Hematopoietic multipotent progenitor cell treated with erythropoietin and hydrocortisone succinate and interleukin-3 and kit ligand, for 6 days (in vitro differentiated cells): Measurements from ENCODE around the gene BICDL2.

Experiments used
- DNase-seq: peaks from one replicate; pipeline ENCODE4 v3.0.0-alpha.2; 2015

Gene BICDL2

DNA sequence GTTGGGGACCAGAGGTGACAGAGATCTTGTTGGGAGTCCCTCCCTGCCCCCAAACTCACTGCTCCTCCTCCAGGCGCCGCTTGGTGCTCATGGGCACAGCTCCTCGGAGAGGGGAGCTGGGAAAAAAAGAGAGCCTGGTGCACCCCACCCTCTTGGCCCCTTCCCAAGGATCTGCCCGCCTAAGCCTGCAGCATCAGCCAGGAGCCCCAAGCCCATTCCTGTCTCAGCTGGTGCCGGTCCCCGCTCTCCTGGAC, 13.4 kb downstream of the BICDL2 start:
- peak; percentile 78 for DNase-seq

DNA sequence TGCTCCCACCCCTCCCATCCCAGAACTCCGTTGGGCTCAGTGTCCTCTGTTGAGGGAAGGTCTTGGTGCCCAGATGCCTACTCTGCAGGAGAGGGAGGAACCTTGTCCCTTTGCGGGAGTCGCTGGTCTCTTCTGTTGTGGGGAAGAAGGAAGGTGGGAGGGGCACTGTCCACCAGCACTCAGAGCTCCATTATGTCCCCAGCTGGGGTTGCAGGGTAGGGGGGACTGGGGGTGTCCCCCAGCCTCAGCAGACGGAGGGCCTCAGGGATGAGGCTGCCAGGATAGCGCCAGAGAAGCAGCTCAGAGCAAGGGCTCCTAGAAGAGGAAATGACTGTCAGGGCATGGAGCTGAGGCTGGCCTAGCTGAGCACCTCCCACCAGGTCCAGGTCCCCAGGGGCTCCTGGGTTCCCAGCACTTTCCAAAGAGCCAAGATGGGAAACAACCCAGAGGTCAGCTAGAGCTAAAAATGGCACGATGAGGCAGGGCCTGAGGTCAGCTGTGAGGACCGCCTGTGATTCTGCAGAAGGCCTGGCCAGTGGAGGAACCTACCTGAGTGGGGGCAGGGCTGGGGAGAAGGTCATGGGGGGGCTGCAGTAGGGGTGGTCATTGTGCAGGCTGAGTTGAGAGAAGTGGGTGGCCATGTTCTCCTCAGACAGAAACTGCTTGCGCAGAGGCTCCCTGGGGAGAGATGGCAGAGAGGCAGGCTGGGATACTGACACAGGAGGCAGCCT, 13.9 kb downstream of the BICDL2 start:
- no peak for DNase-seq

DNA sequence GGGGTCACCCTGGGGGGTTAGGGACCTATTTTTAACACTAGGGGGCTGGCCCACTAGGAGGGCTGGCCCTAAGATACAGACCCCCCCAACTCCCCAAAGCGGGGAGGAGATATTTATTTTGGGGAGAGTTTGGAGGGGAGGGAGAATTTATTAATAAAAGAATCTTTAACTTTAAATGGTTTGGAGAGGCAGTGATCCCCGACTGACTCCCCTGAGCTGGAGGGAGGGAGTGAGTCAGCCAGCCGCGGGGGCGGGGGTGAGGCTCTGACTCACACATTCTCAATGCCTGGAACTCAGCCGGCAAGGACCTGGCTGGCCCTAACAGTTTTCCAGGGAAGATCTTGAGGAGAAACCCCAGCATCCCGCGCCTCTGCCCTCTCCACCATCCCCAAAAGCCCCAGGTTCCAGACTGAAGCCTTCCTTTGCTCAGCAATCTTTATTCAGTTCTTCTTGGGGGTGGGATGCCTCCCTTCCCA, 14.5 kb downstream of the BICDL2 start:
- DNase-seq: peak; percentile 86

DNA sequence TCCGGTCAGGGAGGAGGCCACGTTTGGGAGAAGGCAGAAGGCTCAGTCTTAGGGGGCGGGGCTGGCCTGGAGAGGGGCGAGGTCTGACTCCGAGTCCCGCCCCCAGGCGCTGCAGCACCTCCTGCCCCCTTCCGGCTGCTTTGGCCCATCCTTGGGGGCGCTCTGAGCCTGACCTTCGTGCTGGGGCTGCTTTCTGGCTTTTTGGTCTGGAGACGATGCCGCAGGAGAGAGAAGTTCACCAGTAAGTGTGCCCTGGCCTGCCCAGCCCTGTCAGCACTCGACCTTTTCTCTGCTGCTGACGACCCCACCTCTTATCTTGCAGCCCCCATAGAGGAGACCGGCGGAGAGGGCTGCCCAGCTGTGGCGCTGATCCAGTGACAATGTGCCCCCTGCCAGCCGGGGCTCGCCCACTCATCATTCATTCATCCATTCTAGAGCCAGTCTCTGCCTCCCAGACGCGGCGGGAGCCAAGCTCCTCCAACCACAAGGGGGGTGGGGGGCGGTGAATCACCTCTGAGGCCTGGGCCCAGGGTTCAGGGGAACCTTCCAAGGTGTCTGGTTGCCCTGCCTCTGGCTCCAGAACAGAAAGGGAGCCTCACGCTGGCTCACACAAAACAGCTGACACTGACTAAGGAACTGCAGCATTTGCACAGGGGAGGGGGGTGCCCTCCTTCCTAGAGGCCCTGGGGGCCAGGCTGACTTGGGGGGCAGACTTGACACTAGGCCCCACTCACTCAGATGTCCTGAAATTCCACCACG, 15.1 kb downstream of the BICDL2 start:
- DNase-seq: peak; percentile 93

DNA sequence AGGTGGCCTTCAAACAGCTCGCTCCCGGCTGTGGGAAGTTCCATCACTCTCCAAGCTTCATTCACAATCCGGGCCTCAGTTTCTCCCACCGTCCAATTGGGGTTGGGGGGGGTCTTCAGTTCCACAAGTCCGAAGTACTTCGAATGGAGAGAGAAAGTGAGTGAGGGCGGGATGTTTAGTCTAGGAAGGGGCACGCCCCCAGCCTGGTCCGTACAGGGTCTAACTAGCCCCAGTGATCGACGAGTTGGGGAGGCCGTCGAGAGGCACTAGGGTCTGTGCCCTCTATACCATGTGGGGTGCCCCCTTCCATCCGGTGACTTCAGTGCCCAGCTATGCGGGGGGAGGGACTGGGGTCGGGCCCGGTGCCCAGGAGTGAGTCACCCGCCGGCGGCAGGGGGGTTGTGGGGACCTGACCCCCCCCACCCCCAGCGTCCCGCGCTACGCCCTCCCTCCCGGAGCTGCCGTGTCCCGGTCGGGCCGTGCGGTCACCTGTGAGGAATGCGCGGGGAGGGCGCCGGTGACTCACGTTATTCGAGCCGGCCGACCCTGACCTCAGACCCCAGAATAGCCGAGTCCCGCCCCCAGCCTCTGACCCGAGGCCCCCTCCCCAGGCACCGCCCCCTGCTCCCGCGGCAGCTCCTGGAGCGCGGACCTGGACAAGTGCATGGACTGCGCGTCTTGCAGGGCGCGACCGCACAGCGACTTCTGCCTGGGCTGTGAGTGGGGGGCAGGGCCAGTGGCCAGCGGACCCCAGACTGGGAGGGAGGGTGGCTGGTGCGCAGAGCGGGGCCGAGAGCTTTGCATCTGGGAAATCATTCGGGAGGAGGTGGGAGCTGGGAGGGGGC, 15.9 kb downstream of the BICDL2 start:
- DNase-seq: peak; percentile 61

DNA sequence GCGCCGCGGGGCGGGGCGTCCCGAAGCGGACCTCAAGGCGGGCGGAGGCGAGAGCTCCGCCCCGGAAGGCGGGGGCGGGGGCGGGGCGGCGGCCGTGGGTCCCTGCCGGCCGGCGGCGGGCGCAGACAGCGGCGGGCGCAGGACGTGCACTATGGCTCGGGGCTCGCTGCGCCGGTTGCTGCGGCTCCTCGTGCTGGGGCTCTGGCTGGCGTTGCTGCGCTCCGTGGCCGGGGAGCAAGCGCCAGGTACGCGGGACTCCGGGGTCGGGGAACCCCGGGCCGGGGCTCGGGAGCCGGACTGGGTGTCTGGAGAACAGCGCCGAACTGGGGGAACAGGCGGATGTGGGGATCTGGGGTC, 16.5 kb downstream of the BICDL2 start, which contains the start of gene TNFRSF12A:
Gene TNFRSF12A, plus strand, starts transcription at position 122 of the 357 bp plus-strand sequence. Its CDS starts 30 bp downstream, at position 152.
- DNase-seq: peak; percentile 90

DNA sequence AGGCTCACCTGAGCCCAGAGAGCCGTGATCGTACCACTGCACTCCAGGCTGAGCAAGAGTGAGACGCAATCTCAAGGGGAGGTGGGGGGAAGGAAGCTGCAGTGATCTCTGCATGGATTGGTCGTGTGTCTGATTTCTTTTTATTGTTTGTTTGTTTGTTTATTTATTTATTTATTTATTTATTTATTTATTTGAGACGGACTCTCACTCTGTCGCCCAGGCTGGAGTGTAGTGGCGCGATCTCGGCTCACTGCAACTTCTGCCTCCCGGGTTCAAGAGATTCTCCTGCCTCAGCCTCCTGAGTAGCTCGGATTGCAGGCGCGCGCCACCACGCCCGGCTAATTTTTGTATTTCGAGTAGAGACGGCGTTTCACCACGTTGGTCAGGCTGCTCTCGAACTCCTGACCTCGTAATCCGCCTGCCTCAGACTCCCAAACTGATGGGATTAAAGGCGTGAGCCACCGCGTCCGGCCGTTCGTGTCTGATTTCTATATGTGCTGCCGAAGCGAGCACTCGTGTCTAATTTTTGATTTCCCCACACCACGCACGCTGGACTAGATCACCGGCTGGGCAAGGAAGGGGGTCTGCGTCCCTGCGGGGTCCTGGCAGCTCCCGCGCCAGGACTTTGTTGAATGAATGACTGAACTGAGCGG, 17.0 kb downstream of the BICDL2 start:
- no peak for DNase-seq

DNA sequence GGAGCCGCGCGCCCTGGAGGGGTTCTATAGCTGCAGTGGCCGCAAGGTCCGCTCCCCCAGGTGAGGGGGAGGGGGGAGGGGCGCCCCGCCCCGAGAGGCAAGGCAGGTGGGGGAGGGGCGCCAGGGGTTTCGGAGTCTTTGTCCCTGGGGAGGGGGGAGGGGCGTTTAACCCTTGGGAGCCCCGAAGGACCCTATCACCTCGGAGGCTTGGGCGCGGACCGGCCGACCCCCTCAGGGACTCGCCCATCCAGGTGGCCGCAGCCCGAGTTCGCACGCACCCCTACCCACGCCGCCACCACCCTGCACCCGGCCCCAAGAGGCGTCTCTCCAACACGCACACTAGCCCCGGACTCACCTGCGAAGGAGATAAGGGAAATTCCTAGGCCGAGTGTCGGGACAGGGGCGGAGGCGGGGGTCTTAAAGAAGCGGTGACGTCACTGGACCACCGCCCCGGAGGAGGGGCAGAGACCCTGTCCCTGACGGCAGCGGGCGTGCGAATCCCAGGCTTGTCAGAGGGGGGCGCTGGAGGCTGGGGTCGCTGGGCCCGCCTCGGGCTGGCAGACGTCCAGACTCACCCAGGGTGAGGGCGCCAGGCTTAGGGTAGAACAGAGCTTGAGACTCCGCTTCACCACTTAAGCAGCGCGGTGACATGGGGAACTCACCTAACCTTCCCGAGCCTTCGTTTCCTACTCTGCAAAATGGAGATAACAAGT, 18.8 kb downstream of the BICDL2 start, which contains the start of gene CLDN6:
Gene CLDN6, minus strand, starts transcription at position 390 of the 713 bp plus-strand sequence. CDS start 2,162 bp downstream, outside the sequence.
- peak; percentile 76 for DNase-seq

DNA sequence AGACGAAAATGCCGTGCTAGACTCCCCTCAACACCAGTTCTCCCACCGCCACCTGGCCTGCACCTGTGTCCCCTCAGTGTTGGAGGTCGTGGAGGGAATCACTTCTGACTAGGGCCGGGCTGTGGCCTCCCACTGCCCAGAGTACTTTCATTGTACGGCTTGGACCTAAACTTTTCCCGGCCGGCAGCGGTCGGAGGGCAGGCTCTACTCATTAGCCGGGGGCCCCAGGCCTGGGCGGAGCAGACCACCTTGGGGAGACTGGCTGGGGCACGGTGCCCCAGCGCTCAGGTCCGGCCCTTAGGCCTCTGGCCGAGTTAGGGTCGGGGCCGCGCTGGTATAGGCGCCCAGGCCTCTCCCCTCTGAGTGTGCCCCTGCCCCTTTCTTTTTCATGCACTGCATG, 19.4 kb downstream of the BICDL2 start:
- DNase-seq: no peak

DNA sequence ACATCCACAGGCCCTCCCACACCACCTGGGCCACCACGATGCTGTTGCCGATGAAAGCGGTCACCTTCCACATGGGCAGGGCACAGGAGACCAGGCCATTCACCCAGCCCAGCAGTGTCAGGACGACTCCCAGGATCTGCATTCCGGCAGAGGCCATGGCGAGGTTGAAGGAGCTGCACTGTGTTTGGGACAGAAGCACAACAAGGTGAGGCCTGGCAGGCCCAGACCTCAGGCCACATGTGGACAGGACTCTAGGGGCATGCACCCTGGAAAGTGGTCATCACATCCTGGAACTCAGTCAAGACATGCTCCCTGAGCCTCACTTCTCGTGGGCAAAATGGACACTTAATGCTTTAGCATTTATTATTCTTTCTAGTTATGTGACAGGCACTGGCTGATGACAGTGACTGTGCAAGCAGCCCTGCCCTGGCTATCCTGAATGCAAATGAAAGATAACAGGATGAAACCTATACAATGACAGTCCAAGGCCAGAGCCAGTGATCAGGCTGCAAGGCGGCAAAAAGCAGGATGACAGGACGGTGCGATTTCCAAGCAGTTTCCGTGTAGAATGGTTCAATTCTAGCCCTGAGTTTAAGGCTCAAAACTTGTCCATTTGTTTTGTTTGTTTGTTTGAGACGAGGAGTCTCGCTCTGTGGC, 20.8 kb downstream of the BICDL2 start:
- peak; percentile 75 for DNase-seq

DNA sequence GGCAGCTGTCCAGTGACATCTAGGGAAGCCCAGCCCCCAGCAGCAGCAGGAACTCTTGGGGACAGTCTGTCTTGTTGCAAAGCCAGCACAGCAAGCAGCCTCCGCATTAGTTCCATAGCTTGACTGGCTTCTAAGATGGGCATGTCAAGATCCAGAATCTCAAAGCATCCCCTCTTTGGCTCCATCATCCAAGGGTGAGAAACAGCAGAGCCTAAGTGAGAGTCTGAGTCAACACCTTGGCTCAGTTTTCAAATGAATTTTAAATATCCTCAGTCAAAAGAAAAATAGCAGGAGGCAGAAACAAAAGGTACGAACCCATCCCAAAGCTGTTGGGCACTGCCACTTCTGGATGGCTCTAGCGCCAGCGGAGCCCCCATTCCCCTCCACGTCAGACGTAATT, 21.8 kb downstream of the BICDL2 start:
- no peak for DNase-seq

DNA sequence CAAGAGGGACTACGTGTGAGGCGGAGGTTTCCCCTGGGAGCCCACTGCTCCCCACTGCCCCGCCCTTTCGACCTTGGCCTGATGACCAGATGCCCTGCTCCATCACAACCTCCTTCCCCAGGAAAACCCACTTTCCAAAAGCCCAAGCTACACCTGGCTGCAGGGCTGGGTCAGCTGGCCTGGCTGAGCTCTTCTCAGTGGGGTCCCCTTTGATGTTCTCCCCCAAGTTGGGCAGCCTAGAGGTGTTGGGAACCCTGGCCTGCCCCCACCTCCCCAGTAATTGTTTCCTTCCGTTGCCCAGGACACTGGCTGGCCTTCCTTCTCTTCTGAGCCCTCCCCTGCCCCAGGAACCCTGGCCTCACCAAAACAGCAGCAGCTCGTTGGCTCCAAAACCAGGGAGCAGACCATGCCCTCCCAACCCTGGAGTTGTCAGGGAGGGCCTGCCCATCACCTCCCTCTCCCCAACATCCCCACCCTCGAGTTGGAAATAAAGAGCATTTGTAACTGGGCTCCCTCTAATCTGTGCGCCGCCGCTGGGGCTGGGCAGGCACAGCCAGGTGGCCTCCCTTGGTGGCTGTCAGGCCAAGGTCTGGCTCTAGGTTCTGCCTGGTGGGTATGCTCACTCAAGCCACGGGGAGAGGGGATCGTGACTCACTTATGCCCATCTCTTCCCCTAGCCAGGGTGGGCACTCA, 22.6 kb downstream of the BICDL2 start:
- DNase-seq: no peak

DNA sequence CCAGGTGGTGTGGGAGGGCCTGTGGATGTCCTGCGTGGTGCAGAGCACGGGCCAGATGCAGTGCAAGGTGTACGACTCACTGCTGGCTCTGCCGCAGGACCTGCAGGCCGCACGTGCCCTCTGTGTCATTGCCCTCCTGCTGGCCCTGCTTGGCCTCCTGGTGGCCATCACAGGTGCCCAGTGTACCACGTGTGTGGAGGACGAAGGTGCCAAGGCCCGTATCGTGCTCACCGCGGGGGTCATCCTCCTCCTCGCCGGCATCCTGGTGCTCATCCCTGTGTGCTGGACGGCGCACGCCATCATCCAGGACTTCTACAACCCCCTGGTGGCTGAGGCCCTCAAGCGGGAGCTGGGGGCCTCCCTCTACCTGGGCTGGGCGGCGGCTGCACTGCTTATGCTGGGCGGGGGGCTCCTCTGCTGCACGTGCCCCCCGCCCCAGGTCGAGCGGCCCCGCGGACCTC, 23.2 kb downstream of the BICDL2 start:
- DNase-seq: no peak

DNA sequence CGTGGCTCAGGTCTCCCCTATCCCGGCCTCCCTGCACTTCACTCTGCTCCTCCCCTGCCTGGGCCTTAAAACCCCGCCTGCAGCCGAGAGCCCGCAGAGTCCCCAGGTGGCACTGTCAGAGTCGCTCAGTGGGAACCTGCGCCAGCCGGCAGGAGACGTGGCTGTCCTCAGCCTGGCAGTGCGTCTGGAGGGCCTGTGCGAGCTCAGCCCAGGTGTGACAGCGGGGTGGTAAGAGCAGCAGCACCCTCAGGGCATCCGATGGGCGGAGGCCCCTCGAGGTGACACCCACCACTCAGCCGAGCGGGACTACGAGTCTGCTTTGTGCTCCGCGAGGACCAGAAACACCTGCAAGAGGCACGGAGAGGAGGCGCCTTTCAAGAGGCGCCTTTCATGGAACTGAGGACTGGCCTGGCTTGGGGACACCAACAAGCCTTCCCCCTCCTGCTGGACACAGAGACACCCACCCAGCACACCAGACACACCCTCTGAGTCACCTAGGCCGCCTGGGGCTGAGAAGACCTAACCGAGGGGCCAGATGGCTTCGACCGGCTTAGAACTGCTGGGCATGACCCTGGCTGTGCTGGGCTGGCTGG, 23.8 kb downstream of the BICDL2 start, which contains the start of gene CLDN9:
Gene CLDN9, plus strand, starts transcription at position 96 of the 593 bp plus-strand sequence. Its CDS starts 440 bp downstream, at position 536.
- DNase-seq: no peak

DNA sequence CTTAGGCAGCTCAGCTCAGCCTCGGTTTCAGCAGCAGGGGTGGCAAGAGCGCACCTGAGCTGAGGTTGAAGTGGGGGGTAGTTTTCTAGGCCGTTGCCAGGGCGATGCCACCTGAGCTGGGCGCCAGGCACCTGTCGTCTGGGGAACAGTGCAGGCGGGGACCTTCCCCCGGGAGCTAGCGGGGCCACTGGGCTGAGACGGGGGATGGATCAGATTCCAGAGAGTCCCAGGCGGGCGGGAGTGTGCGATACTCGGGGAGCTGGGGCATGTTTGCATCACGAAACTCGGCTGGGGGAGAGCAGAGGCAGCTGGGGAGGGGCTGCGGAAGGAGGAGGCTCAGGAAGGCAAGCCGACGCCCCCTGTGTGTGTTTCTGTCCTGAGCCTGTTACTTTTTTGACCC, 24.5 kb downstream of the BICDL2 start:
- no peak for DNase-seq

DNA sequence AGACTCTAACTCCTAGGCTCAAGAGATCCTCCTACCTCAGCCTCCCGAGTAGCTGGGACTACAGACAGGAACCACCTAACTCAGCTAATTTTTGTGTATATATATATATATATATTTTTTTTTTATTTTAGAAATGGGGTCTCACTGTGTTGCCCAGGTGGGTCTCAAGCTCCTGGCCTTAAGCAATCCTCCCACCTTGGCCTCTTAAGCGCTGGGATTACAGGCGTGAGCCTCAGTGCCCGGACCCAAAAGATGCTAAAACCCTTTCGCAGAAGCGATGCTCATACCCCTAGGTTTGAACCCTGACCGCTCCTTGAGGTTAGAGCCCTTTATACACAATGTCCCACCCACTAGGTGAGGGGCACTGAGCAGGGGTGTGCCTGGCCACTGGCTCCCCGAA, 26.2 kb downstream of the BICDL2 start:
- no peak for DNase-seq

DNA sequence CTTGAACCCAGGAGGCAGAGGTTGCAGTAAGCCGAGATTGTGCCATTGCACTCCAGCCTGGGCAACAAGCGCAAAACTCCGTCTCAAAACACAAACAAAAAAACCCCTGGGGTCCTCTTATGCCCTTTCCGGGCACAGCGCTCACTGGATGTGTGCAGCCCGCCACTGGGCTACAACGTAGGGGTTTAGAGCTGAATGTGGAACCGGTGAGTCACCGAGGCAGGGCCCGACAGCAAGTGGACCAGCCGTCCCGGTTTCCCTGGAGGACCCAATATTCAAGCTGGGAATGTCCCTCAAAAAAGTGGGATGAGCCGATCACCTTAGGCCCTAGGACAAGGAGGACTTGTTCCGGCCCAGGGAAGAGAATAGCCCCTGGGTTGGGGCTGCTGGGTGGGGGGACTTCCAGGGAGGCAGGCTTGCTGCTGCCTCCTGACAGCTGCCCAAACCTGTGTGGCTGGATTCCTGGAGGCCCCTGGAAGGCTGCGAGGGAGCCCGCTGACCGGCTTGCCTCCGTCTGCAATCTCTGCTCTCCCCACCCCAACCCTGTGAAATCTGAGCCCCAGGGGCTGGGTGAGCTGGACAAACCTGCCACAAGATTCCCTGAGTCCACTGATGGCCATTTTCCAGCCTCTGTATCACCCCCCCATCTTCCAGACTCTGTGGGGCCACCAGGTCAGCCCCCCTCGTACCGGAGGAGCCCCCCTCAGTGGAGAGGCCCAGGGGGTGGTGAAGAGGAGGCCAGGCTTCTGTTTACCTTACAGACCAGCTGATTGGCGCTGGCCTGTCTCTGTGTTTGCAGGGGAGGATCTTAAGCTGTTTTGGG, 27.0 kb downstream of the BICDL2 start:
- DNase-seq: no peak

DNA sequence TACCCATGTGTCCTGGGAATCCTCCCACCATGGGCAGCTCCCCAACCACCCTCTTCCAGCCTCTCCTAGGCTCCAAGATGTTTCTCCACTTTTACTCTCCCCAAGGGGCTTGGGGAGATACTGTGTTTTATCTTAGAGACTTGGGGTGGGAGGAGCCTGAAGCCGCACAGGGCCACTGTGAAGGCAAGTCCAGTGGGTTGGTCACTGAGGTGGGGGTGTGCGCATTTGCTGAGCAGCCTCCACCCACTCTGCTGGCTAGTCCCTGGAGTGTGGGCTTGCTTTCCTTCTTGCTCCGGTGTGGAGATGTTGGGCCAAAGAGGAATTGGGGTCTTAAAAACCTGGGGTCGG, 28.1 kb downstream of the BICDL2 start:
- DNase-seq: peak; percentile 28

DNA sequence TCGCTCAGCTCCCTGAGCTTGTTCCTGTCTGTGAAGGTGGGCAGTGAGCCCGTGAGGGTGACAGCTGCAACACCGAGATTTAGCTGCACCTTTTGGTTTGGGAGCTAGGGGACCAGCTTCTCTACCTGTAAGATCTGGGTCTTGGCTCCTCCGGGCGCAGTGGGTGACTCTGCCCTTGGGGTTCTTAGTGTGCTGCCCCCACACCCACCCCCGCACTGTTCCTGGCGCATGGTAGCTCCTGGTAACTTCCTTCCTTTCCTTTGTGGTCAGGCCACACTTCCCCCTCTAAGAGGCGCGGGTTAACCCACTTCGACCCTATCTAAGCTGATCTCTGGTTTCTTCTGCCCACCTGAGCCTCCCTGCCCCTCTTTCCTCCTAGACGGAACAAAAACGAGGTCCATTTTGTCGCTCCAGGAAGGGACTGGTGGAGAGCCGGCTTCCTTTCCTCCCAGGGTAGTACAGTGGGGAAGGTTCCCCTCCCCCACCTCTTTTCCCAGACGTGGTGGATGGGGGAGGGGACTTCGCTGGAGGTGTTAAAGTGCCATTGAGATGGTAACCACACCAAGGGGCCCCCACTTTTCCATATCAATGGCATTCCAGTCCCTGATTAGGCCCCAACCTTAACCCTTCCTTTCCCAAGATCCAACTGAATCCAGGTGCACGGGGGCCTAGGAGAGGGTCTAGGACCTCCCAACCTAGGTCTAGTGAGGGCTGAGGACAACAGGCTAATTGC, 28.6 kb downstream of the BICDL2 start:
- peak; percentile 64 for DNase-seq
